MCF 10A (cell line): ENCODE results near the gene MAPK1IP1L. TPM values are rescaled to one million over a fixed set of nuclear protein-coding genes. Genes with fewer than 3 reads are reported as not detected.
"Not testable (repeated sequence)": the region's sequence is repeated elsewhere in the genome, so short reads cannot be mapped to it uniquely, and the experiment has no call there.

Experiments used
- BruUV-seq: library from RNA; stranded (reverse); fragments of 400-500 nt; replicated peaks from 2 replicates; lab custom pipeline; 2021; lab: Mats Ljungman, UMichigan
- CTCF ChIA-PET: fragments of 300-600 bp; sonication (Branson Sonifier 250); formaldehyde crosslinking; extraction: SDS; loops from one replicate; lab custom pipeline; 2021; ENCODE audit warnings: antibody characterized with exemption, inconsistent platforms; lab: Yijun Ruan, JAX
- POLR2A ChIA-PET: fragments of 300-600, 350-650 bp; sonication (Branson Sonifier 250); formaldehyde crosslinking; extraction: SDS; loops from one replicate; lab custom pipeline; 2020; ENCODE audit warnings: antibody characterized with exemption, inconsistent platforms; lab: Yijun Ruan, JAX
- DNase-seq: peaks from one replicate; pipeline ENCODE4 v3.0.0-alpha.2; 2018; ENCODE audit not compliant: unreplicated experiment
- H3K27ac Mint-ChIP-seq: one replicate; pipeline ENCODE4 v1.8.0; 2022; ENCODE audit warnings: mild to moderate bottlenecking, low read depth, mixed read lengths; ENCODE audit not compliant: unreplicated experiment
- H3K27me3 Mint-ChIP-seq: one replicate; pipeline ENCODE4 v1.8.0; 2022; ENCODE audit warnings: mixed read lengths; ENCODE audit not compliant: insufficient read depth, unreplicated experiment
- H3K36me3 Mint-ChIP-seq: one replicate; pipeline ENCODE4 v1.8.0; 2022; ENCODE audit warnings: mild to moderate bottlenecking, moderate library complexity, mixed read lengths; ENCODE audit not compliant: insufficient read depth, unreplicated experiment
- H3K4me1 Mint-ChIP-seq: one replicate; pipeline ENCODE4 v1.8.0; 2022; ENCODE audit warnings: mixed read lengths; ENCODE audit not compliant: insufficient read depth, unreplicated experiment
- H3K4me3 Mint-ChIP-seq: one replicate; pipeline ENCODE4 v1.8.0; 2022; ENCODE audit warnings: mild to moderate bottlenecking, moderate library complexity, mixed read lengths; ENCODE audit not compliant: unreplicated experiment
- H3K9me3 Mint-ChIP-seq: one replicate; pipeline ENCODE4 v1.8.0; 2022; ENCODE audit warnings: mixed read lengths; ENCODE audit not compliant: unreplicated experiment
- CTCF ChIP-seq: fragments of 200-600 bp; IDR thresholded peaks from one replicate; pipeline ENCODE4 v1.8.0; 2022; ENCODE audit warnings: antibody characterized with exemption, mild to moderate bottlenecking; ENCODE audit not compliant: unreplicated experiment
- intact Hi-C: fragments of 100-400 bp; cut with micrococcal nuclease; formaldehyde crosslinking; loops from 2 replicates; pipeline ENCODE4 v1.14.1; 2022
- total RNA-seq: library from RNA; stranded (reverse); gene quantifications from 2 replicates; pipeline ENCODE4 v1.2.3, GENCODE V29; 2022

MAPK1IP1L gene
- total RNA-seq, 1 experiment from 2014 or later = 118 TPM

DNA sequence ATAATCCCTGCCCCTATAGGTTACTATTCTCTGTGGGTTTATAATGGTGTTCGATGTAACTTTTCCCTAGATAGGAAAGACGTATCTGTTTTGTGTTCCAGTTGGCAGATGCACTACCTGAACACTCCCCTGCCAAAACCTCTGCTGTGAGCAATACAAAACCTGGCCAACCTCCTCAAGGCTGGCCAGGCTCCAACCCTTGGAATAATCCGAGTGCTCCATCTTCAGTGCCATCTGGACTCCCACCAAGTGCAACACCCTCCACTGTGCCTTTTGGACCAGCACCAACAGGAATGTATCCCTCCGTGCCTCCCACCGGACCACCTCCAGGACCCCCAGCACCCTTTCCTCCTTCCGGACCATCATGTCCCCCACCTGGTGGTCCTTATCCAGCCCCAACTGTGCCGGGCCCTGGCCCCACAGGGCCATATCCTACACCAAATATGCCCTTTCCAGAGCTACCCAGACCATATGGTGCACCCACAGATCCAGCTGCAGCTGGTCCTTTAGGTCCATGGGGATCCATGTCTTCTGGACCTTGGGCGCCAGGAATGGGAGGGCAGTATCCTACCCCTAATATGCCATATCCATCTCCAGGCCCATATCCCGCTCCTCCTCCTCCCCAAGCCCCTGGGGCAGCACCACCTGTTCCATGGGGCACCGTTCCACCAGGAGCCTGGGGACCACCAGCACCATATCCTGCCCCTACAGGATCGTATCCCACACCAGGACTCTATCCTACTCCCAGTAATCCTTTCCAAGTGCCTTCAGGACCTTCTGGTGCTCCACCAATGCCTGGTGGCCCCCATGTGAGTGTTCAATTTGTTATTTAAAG, 11.3 kb downstream of the MAPK1IP1L start:
- H3K4me3 Mint-ChIP-seq = no peak overlapping the region
- no peaks in the 10 kb centered on the region for H3K27me3 Mint-ChIP-seq
- ChIA-PET POLR2A (interaction anchor here (1.3 to 6.0 kb wide), 7 partner anchors 9 to 36 kb away, joined by 3 to 69 read pairs (median 7); partner anchors contain the start of genes MAPK1IP1L, SOCS4 and WDHD1), CTCF (interaction anchor here (1.2 kb wide), 1 partner anchor 12 kb away, joined by 4 read pairs; the partner anchor contains the start of gene MAPK1IP1L)
- intact Hi-C loops = no loop called here
- BruUV-seq = no TSS peak
- peak overlapping the region; percentile 46 for H3K27ac Mint-ChIP-seq
- TF ChIP-seq CTCF = no peak
- peak; percentile 54 for DNase-seq
- no peaks in the 10 kb centered on the region for H3K9me3 Mint-ChIP-seq
- peaks cover 92% of the 10 kb centered on the region for H3K36me3 Mint-ChIP-seq
- H3K4me1 Mint-ChIP-seq = peaks cover 7% of the 10 kb centered on the region

GRCh38 chr14:55064896-55065295, 13.4 kb downstream of the MAPK1IP1L start:
- H3K27ac Mint-ChIP-seq, intact Hi-C loops, DNase-seq, BruUV-seq, H3K4me1 Mint-ChIP-seq, H3K4me3 Mint-ChIP-seq, H3K9me3 Mint-ChIP-seq, H3K27me3 Mint-ChIP-seq: not testable (repeated sequence)
- CTCF ChIA-PET = interaction anchor here (1.3 to 2.4 kb wide), 3 partner anchors 12 to 96 kb away, joined by 3 to 17 read pairs (median 5); partner anchors contain the start of gene MAPK1IP1L
- H3K36me3 Mint-ChIP-seq = peaks cover 86% of the 10 kb centered on the region
- POLR2A ChIA-PET = interaction anchor here (1.1 to 6.0 kb wide), 5 partner anchors 9 to 37 kb away, joined by 3 to 69 read pairs (median 7); partner anchors contain the start of gene MAPK1IP1L

DNA sequence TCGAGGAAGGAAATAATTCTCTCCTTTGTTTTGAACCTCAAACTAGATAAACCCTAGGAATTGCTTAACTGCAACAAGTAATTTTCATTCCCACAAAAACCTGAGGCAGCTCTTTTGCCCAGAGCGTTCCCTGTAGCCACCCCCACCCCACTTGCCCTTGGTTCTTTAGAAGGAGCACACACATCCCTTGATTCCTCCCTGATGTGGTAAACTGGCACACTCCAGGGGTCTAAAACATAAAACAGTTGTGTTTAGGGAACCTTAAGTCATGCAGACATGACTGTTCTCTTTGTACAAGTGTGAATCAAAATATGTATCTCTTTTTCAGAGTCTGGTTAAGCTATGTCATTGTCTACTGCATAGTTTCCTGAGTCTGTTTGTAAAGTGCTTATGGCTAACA, 14.0 kb downstream of the MAPK1IP1L start:
- Mint-ChIP-seq H3K27ac (no peak overlapping the region), H3K36me3 (peaks cover 83% of the 10 kb centered on the region), H3K4me3 (no peak overlapping the region), H3K4me1 (peaks cover 7% of the 10 kb centered on the region), H3K9me3 (no peaks in the 10 kb centered on the region), H3K27me3 (no peaks in the 10 kb centered on the region)
- intact Hi-C loops = no loop called here
- ChIA-PET CTCF (interaction anchor here (0.7 to 2.4 kb wide), 4 partner anchors 11 to 96 kb away, joined by 3 to 17 read pairs (median 4); partner anchors contain the start of gene MAPK1IP1L), POLR2A (interaction anchor here (0.6 to 6.0 kb wide), 6 partner anchors 8 to 37 kb away, joined by 3 to 69 read pairs (median 6); partner anchors contain the start of gene MAPK1IP1L)
- DNase-seq = no peak
- TF ChIP-seq CTCF = no peak
- BruUV-seq = TSS peak; percentile 14

DNA sequence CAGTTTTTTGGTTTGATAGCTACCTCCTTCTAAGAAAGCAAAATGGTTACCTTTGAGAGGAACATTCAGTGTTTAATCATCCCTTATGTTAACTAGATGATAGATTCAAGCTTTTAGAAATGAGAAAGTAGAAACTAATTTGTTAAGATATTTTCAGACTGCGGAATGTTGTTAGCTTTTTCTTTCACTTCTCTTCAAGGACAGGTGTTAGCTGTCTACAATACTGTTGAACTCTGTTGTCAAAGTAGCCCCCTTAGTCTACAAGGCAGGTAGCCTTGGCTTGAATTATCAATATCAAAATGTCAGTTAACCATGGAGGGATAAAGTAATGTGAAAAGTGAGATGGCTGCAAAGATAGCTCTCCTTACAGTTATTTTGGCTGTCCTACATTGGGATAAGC, 14.8 kb downstream of the MAPK1IP1L start:
- H3K4me1 Mint-ChIP-seq = peaks cover 13% of the 10 kb centered on the region
- ChIA-PET CTCF (interaction anchor here (0.7 to 2.4 kb wide), 3 partner anchors 11 to 15 kb away, joined by 3 to 17 read pairs (median 5); partner anchors contain the start of gene MAPK1IP1L), POLR2A (interaction anchor here (0.9 to 6.0 kb wide), 6 partner anchors 10 to 42 kb away, joined by 3 to 69 read pairs (median 6); partner anchors contain the start of gene MAPK1IP1L)
- BruUV-seq = no TSS peak
- no peak for TF ChIP-seq CTCF
- no peaks in the 10 kb centered on the region for H3K27me3 Mint-ChIP-seq
- DNase-seq = no peak
- H3K36me3 Mint-ChIP-seq = peaks cover 75% of the 10 kb centered on the region
- no peak overlapping the region for H3K4me3 Mint-ChIP-seq
- no peaks in the 10 kb centered on the region for H3K9me3 Mint-ChIP-seq
- no peak overlapping the region for H3K27ac Mint-ChIP-seq
- intact Hi-C loops = no loop called here
